K562 (cell line): Measurements from ENCODE around the gene BCL3. TPM values are rescaled to one million over a fixed set of nuclear protein-coding genes. Genes with fewer than 3 reads are reported as not detected.

Experiments used
- CBX3 ChIP-seq, 2 experiments: IDR thresholded peaks; 1 replicate in 1 of 2; 2 replicates in 1 of 2; pipeline ENCODE4 v1.6.1; 2012; ENCODE audit warnings: inconsistent platforms in 2 of 2, low read length in 2 of 2, borderline replicate concordance in 1 of 2, control low read depth in 1 of 2
- CHCHD3 ChIP-seq: fragments of 250-450 bp; sonication (Bioruptor Pico); IDR thresholded peaks from 2 replicates; pipeline ENCODE4 v2.1.2; 2022; ENCODE audit warnings: mild to moderate bottlenecking
- HOXB6 ChIP-seq: fragments of 250-450 bp; sonication (Bioruptor Pico); IDR thresholded peaks from 2 replicates; pipeline ENCODE4 v1.5.1; 2022; ENCODE audit warnings: mild to moderate bottlenecking, borderline replicate concordance
- TAF15 ChIP-seq: fragments of 200-400 bp; formaldehyde crosslinking; IDR thresholded peaks from 2 replicates; pipeline ENCODE4 v1.6.1; 2017; ENCODE audit warnings: mild to moderate bottlenecking, low read depth, low read length, moderate library complexity
- TAF9B ChIP-seq: fragments of 450-650 bp; IDR thresholded peaks from 2 replicates; pipeline ENCODE4 v1.6.1; 2018; ENCODE audit warnings: mild to moderate bottlenecking; ENCODE audit not compliant: partially characterized antibody
- ZBED1 ChIP-seq: IDR thresholded peaks from 2 replicates; pipeline ENCODE4 v1.6.1; 2014
- ZC3H11A ChIP-seq: IDR thresholded peaks from 2 replicates; pipeline ENCODE4 v1.6.1; 2012; ENCODE audit warnings: low read depth, low read length, improper control_type of control experiment
- ZNF133 ChIP-seq: fragments of 250-450 bp; sonication (Bioruptor Pico); IDR thresholded peaks from 2 replicates; pipeline ENCODE4 v1.4.0; 2020; ENCODE audit warnings: mild to moderate bottlenecking
- polyA plus RNA-seq, 8 experiments: library from polyadenylated mRNA; depleted of rRNA in 4 of 8; stranded (reverse) in 5 of 8; unstranded in 3 of 8; fragments of >200 nt; fragmentation: Nextera tagmentation in 2 of 8; fragmentation: Illumina TruSeq in 1 of 8; extraction: Ambion mirVana in 2 of 8; extraction: Trizol in 1 of 8; gene quantifications; 2 replicates each; pipeline versions ENCODE4 v1.2.1 to v1.2.3, GENCODE V29; 2011 to 2014; ENCODE audit warnings: inconsistent platforms in 1 of 8, missing spikeins in 1 of 8
- total RNA-seq, 7 experiments: library from RNA; depleted of rRNA in 6 of 7; stranded (reverse); fragments of >200 nt in 6 of 7; fragmentation: Illumina TruSeq in 2 of 7; extraction: Trizol in 2 of 7; gene quantifications; 2 replicates each; pipeline versions ENCODE4 v1.2.1 to v1.2.3, GENCODE V29; 2011 to 2021; ENCODE audit warnings: low replicate concordance in 1 of 7
- TF ChIP-seq, protein P1 (sequence below): fragments of 450-650 bp; IDR thresholded peaks from 2 replicates; pipeline ENCODE4 v1.7.1; 2018; ENCODE audit warnings: mild to moderate bottlenecking, low read depth; ENCODE audit not compliant: partially characterized antibody
- TF ChIP-seq, protein P2 (sequence below): fragments of 450-650 bp; IDR thresholded peaks from 2 replicates; pipeline ENCODE4 v1.6.1; 2016; ENCODE audit warnings: borderline replicate concordance
- TF ChIP-seq, protein P3 (sequence below), 3 experiments: fragments of 200-800 bp in 1 of 3; sonication (Bioruptor generic) in 1 of 3; sonication (generic) in 1 of 3; formaldehyde crosslinking in 1 of 3; IDR thresholded peaks; 2 replicates each; pipeline versions ENCODE4 v1.6.1 to v1.8.0; 2016 to 2022; ENCODE audit warnings: mild to moderate bottlenecking in 2 of 3, missing compliant biosample characterization in 2 of 3, missing genetic modification characterization in 2 of 3, missing genetic modification reagents in 1 of 3
- TF ChIP-seq, protein P4 (sequence below): fragments of 250-450 bp; sonication (Bioruptor Pico); IDR thresholded peaks from 2 replicates; pipeline ENCODE4 v1.5.1; 2021; ENCODE audit warnings: mild to moderate bottlenecking
- TF ChIP-seq, protein P5 (sequence below): sonication (generic); formaldehyde crosslinking; IDR thresholded peaks from 2 replicates; pipeline ENCODE4 v1.8.0; 2022; ENCODE audit warnings: missing genetic modification reagents, mild to moderate bottlenecking, moderate library complexity, borderline replicate concordance
- TF ChIP-seq, protein P6 (sequence below): fragments of 150-350 bp; conservative IDR thresholded peaks from 2 replicates; pipeline ENCODE4 v1.6.1; 2014; ENCODE audit warnings: low read length

The BCL3 gene
- total and polyA plus RNA-seq, 9 of the 15 experiments (the other 6 are each of a cell fraction or from before 2014, with no cell fraction given): 0.03 to 2.4 (median 0.50) TPM; not detected in 1

DNA sequence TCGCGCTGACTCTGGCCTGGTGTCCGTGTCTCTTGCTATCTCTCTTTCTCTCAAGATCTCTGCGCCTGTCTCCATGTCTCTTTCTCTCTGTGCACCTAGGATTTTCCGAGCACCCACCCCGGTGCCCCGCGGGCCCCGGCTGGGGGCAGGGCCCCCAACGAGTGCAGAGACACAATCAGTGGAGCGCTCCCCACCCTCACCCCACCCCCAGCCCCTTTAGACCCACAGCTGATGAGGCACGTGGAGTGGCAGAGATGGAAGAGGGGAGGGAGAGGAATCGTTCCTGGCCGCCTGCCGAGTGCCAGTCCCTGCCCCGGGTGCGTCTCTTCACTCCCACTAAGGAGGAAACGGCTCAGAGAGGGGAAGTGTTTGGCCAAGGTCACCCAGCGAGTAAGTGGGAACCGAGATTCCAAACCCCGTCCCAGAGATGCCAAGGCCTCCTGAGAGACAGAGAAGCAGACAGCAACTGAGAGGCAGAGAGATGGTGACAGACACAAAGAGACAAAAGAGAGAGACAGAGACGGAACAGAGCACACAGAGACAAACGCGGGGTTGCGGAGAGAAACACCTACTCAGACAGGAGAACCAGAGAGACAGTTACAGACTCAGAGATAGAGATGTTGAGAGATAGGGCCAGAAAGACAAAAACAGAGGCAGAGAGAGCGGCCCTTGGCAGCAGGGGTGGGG, 626 bp upstream of the BCL3 start (continued):
- TF ChIP-seq, protein P1, sequence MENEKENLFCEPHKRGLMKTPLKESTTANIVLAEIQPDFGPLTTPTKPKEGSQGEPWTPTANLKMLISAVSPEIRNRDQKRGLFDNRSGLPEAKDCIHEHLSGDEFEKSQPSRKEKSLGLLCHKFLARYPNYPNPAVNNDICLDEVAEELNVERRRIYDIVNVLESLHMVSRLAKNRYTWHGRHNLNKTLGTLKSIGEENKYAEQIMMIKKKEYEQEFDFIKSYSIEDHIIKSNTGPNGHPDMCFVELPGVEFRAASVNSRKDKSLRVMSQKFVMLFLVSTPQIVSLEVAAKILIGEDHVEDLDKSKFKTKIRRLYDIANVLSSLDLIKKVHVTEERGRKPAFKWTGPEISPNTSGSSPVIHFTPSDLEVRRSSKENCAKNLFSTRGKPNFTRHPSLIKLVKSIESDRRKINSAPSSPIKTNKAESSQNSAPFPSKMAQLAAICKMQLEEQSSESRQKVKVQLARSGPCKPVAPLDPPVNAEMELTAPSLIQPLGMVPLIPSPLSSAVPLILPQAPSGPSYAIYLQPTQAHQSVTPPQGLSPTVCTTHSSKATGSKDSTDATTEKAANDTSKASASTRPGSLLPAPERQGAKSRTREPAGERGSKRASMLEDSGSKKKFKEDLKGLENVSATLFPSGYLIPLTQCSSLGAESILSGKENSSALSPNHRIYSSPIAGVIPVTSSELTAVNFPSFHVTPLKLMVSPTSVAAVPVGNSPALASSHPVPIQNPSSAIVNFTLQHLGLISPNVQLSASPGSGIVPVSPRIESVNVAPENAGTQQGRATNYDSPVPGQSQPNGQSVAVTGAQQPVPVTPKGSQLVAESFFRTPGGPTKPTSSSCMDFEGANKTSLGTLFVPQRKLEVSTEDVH: no peak
- TF ChIP-seq TAF9B (no peak), CHCHD3 (CRISPR knock-in tag) (no peak), HOXB6 (CRISPR knock-in tag) (no peak), TAF15 (no peak), ZNF133 (CRISPR knock-in tag) (no peak), ZC3H11A (no peak), CBX3 (IDR thresholded peaks at IDR 0.05; ENCODE audit: borderline replicate concordance in 1 of 2, low read length in 2 of 2) (no peak), ZBED1 (no peak)
- TF ChIP-seq, protein P2, sequence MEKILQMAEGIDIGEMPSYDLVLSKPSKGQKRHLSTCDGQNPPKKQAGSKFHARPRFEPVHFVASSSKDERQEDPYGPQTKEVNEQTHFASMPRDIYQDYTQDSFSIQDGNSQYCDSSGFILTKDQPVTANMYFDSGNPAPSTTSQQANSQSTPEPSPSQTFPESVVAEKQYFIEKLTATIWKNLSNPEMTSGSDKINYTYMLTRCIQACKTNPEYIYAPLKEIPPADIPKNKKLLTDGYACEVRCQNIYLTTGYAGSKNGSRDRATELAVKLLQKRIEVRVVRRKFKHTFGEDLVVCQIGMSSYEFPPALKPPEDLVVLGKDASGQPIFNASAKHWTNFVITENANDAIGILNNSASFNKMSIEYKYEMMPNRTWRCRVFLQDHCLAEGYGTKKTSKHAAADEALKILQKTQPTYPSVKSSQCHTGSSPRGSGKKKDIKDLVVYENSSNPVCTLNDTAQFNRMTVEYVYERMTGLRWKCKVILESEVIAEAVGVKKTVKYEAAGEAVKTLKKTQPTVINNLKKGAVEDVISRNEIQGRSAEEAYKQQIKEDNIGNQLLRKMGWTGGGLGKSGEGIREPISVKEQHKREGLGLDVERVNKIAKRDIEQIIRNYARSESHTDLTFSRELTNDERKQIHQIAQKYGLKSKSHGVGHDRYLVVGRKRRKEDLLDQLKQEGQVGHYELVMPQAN: peak; percentile 58; the same call in 1 of the 2 replicates
- TF ChIP-seq, protein P3, sequence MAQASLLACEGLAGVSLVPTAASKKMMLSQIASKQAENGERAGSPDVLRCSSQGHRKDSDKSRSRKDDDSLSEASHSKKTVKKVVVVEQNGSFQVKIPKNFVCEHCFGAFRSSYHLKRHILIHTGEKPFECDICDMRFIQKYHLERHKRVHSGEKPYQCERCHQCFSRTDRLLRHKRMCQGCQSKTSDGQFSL (CRISPR knock-in tag; IDR thresholded peaks at IDR 0.05): peak; percentile 75
- TF ChIP-seq, protein P3 (tag; IDR thresholded peaks at IDR 0.05): no peak
- TF ChIP-seq, protein P4, sequence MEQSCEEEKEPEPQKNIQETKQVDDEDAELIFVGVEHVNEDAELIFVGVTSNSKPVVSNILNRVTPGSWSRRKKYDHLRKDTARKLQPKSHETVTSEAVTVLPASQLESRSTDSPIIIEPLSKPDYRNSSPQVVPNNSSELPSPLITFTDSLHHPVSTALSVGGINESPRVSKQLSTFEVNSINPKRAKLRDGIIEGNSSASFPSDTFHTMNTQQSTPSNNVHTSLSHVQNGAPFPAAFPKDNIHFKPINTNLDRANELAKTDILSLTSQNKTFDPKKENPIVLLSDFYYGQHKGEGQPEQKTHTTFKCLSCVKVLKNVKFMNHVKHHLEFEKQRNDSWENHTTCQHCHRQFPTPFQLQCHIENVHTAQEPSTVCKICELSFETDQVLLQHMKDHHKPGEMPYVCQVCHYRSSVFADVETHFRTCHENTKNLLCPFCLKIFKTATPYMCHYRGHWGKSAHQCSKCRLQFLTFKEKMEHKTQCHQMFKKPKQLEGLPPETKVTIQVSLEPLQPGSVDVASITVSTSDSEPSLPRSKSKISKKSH (CRISPR knock-in tag): no peak
- TF ChIP-seq, protein P5, sequence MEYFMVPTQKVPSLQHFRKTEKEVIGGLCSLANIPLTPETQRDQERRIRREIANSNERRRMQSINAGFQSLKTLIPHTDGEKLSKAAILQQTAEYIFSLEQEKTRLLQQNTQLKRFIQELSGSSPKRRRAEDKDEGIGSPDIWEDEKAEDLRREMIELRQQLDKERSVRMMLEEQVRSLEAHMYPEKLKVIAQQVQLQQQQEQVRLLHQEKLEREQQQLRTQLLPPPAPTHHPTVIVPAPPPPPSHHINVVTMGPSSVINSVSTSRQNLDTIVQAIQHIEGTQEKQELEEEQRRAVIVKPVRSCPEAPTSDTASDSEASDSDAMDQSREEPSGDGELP (CRISPR knock-in tag): peak; percentile 53; the same call in 1 of the 2 replicates
- TF ChIP-seq, protein P6, sequence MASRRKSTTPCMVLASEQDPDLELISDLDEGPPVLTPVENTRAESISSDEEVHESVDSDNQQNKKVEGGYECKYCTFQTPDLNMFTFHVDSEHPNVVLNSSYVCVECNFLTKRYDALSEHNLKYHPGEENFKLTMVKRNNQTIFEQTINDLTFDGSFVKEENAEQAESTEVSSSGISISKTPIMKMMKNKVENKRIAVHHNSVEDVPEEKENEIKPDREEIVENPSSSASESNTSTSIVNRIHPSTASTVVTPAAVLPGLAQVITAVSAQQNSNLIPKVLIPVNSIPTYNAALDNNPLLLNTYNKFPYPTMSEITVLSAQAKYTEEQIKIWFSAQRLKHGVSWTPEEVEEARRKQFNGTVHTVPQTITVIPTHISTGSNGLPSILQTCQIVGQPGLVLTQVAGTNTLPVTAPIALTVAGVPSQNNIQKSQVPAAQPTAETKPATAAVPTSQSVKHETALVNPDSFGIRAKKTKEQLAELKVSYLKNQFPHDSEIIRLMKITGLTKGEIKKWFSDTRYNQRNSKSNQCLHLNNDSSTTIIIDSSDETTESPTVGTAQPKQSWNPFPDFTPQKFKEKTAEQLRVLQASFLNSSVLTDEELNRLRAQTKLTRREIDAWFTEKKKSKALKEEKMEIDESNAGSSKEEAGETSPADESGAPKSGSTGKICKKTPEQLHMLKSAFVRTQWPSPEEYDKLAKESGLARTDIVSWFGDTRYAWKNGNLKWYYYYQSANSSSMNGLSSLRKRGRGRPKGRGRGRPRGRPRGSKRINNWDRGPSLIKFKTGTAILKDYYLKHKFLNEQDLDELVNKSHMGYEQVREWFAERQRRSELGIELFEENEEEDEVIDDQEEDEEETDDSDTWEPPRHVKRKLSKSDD: no peak
